Gastrocnemius medialis (tissue), 4 donors: ENCODE data around the gene NLRP6. TPM values are rescaled to one million over a fixed set of nuclear protein-coding genes. Genes with fewer than 3 reads are reported as not detected.
"Not testable (repeated sequence)": the region's sequence is repeated elsewhere in the genome, so short reads cannot be mapped to it uniquely, and the experiment has no call there.

Experiments
- ATAC-seq, 2 donors: fragments of 150-250 bp; one replicate each; pipeline ENCODE4 v1.9.1; 2016
- DNase-seq, 2 donors: peaks; one replicate each; pipeline ENCODE4 v3.0.0-alpha.2; 2019
- H3K27ac ChIP-seq, 4 donors: fragments of 200-600 bp; sonication (generic); 1 replicate in 1 of 4; 2 replicates in 3 of 4; pipeline ENCODE4 v1.5.1; 2016 to 2018; ENCODE audit warnings: mild to moderate bottlenecking in 2 of 4, moderate library complexity in 1 of 4
- H3K27me3 ChIP-seq, 3 donors: fragments of 200-600 bp; sonication (generic) in 2 of 3; 1 replicate in 1 of 3; 2 replicates in 2 of 3; pipeline versions ENCODE4 v1.5.1 to v1.6.0; 2016 to 2019; ENCODE audit warnings: mild to moderate bottlenecking in 1 of 3, moderate library complexity in 1 of 3
- H3K36me3 ChIP-seq, 2 donors: fragments of 200-600 bp; sonication (generic) in 1 of 2; one replicate each; pipeline ENCODE4 v1.5.1; 2017 to 2018
- H3K4me1 ChIP-seq, 2 donors: fragments of 200-600 bp; sonication (generic) in 1 of 2; one replicate each; pipeline ENCODE4 v1.5.1; 2016 to 2017; ENCODE audit warnings: mild to moderate bottlenecking in 2 of 2
- H3K4me3 ChIP-seq, 4 donors: fragments of 200-600 bp; sonication (generic) in 3 of 4; 1 replicate in 1 of 4; 2 replicates in 3 of 4; pipeline ENCODE4 v1.5.1; 2016 to 2019; ENCODE audit warnings: mild to moderate bottlenecking in 2 of 4
- H3K9me3 ChIP-seq, 3 donors: fragments of 200-600 bp; sonication (generic) in 2 of 3; 1 replicate in 1 of 3; 2 replicates in 2 of 3; pipeline ENCODE4 v1.5.1; 2016 to 2019
- POLR2A ChIP-seq, 2 donors: fragments of 450-650 bp; IDR thresholded peaks; one replicate each; pipeline ENCODE4 v1.6.1; 2017; ENCODE audit warnings: antibody characterized with exemption in 2 of 2, mild to moderate bottlenecking in 2 of 2, moderate library complexity in 2 of 2
- in situ Hi-C, 4 donors: fragments of 200-750 bp; cut with MboI; loops; one replicate each; pipeline versions ENCODE4 v1.15.0 to v1.8.0; 2017; ENCODE audit warnings: low sequenced_read_pairs in 4 of 4
- intact Hi-C: fragments of 100-400 bp; cut with DNase I; formaldehyde crosslinking; loops from one replicate; pipeline ENCODE4 v1.15.1; 2023; ENCODE audit warnings: low total_unique reads
- total RNA-seq, 4 donors: library from RNA; depleted of rRNA; stranded (reverse); fragments of >200 nt; gene quantifications; one replicate each; pipeline versions ENCODE4 v1.1.0 to v1.2.3, GENCODE V29; 2016
- TF ChIP-seq, protein P1 (sequence below), 5 experiments: fragments of 450-650 bp in 3 of 5; fragments of 200-600 bp in 2 of 5; sonication (generic) in 2 of 5; IDR thresholded peaks in 4 of 5; conservative IDR thresholded peaks in 1 of 5; 1 replicate in 4 of 5; 2 replicates in 1 of 5; pipeline ENCODE4 v1.5.1; 2016 to 2019; ENCODE audit warnings: antibody characterized with exemption in 5 of 5, mild to moderate bottlenecking in 3 of 5, moderate library complexity in 3 of 5

NLRP6 gene
- total RNA-seq, 4 donors from 2014 or later, result 0.09 TPM; not detected in 3

DNA sequence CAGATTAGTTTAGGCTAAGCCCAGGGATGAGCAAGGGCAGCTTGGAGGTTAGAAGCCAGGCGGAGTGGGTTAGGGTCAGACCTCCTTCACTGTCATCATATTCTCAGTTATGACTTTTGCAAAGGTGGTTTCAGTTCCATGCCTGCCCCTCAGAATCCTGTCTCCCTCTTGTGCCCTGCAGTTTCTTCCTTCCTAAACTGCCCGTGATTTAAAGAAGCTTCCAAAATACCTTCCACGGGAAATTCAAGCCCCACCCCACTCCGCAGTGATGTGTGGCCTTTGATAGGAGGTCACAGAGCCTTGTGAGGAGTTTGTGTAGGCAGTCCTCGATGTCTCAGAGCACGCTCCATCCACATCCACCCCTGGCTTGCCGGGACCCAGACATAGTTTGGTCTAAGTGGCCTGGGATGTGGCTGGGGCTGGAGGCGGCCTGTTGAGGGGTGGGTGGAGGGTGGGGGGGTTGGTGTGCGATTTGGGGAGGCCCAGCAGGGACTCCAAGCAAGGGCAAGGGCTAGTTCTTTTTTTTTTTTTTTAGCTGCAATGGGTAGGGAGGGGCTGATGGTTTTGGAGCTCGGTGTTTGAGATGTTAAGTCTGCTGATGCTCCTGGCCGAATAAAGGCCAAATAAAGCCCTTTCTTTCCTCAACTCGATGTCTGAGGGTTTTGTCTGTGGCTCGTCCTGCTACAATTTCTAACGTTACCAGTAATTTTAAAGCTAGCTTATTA is 34.0 kb downstream of the NLRP6 start:
- Histone ChIP-seq H3K27me3 (peaks cover 6 to 18% (median 8%) of the 10 kb centered on the region in 3 donors), H3K4me1 (peaks cover 0 to 7% of the 10 kb centered on the region in 2 donors), H3K36me3 (no peaks in the 10 kb centered on the region), H3K9me3 (no peaks in the 10 kb centered on the region), H3K27ac (peak overlapping the region; percentile 74 to 82 (median 78)), H3K4me3 (peak overlapping the region; percentile 20 to 48 (median 36))
- DNase-seq, result no peak
- intact Hi-C loops, result no loop called here
- TF ChIP-seq, protein P1, sequence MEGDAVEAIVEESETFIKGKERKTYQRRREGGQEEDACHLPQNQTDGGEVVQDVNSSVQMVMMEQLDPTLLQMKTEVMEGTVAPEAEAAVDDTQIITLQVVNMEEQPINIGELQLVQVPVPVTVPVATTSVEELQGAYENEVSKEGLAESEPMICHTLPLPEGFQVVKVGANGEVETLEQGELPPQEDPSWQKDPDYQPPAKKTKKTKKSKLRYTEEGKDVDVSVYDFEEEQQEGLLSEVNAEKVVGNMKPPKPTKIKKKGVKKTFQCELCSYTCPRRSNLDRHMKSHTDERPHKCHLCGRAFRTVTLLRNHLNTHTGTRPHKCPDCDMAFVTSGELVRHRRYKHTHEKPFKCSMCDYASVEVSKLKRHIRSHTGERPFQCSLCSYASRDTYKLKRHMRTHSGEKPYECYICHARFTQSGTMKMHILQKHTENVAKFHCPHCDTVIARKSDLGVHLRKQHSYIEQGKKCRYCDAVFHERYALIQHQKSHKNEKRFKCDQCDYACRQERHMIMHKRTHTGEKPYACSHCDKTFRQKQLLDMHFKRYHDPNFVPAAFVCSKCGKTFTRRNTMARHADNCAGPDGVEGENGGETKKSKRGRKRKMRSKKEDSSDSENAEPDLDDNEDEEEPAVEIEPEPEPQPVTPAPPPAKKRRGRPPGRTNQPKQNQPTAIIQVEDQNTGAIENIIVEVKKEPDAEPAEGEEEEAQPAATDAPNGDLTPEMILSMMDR (IDR thresholded peaks at IDR 0.05 in 4 of 5, conservative IDR thresholded peaks at IDR 0.05 in 1 of 5), result no peak
- ATAC-seq, result no peak
- in situ Hi-C loops, result loop anchor here in 1 of 4 donors (5.0 kb wide), 1 partner anchor 40 kb away; no protein-coding TSS in a partner anchor

DNA sequence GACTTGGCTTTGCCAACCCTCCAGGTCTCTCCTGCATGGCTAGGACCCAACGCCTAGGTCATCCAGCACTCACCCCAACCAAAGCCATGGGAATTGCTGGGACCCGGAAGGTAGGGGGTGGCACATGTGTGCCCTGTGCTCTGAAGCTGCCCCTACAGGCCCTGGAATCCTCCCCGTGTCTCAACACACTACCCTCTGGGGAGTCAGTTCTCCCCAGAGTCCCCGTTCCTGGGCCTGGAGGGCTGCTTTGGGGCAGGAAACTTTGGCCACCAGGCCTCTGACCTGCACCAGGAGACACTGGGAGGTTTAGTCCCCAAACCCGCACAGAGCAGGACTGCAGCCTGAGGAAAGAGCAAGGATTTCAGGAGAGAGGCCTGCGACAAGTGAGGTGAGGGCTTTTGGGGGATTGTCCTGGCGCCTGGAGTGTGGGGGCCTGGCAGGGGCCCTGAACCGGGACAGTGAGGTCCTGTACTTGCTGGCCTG is 35.1 kb downstream of the NLRP6 start:
- TF ChIP-seq POLR2A (IDR thresholded peaks at IDR 0.05), result no peak
- TF ChIP-seq, protein P1 (IDR thresholded peaks at IDR 0.05 in 4 of 5, conservative IDR thresholded peaks at IDR 0.05 in 1 of 5), result no peak
- Histone ChIP-seq H3K36me3 (no peaks in the 10 kb centered on the region), H3K27ac (peak overlapping the region; percentile 74 to 82 (median 78)), H3K27me3 (peaks cover 6 to 23% (median 8%) of the 10 kb centered on the region in 3 donors), H3K4me3 (peak overlapping the region in 3 of 4 donors; percentile 46 to 59 (median 48)), H3K9me3 (no peaks in the 10 kb centered on the region), H3K4me1 (peaks cover 0 to 5% of the 10 kb centered on the region in 2 donors)
- intact Hi-C loops (no loop called here), in situ Hi-C loops (loop anchor here in 1 of 4 donors (5.0 kb wide), 1 partner anchor 39 kb away; no protein-coding TSS in a partner anchor)
- no peak for DNase-seq
- no peak for ATAC-seq

DNA sequence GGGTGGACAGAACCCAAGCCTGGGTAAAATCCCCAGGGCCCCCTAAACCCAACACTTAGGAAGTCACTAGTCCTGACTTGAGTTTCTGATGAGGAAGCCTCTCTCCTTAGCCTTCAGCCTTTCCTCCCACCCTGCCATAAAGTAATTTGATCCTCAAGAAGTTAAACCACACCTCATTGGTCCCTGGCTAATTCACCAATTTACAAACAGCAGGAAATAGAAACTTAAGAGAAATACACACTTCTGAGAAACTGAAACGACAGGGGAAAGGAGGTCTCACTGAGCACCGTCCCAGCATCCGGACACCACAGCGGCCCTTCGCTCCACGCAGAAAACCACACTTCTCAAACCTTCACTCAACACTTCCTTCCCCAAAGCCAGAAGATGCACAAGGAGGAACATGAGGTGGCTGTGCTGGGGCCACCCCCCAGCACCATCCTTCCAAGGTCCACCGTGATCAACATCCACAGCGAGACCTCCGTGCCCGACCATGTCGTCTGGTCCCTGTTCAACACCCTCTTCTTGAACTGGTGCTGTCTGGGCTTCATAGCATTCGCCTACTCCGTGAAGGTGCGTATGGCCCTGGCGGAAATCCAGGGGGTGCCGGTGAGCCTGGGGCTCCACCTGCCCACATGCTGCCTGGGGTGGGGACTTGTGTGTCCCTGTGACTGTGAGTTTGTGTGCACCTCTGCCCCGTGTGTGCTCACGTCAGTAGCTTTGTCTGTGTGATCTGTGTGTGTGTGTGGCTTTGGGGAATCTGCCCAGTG is 35.8 kb downstream of the NLRP6 start, which contains the start of gene IFITM1:
Gene IFITM1 (plus strand): TSS at position 254 of the 767 bp plus-strand sequence. CDS start 131 bp downstream, at position 385.
- Histone ChIP-seq H3K9me3 (no peaks in the 10 kb centered on the region), H3K4me1 (peaks cover 0 to 5% of the 10 kb centered on the region in 2 donors), H3K27me3 (peaks cover 8 to 23% (median 8%) of the 10 kb centered on the region in 3 donors), H3K4me3 (peak within 1 kb of the TSS; percentile 46 to 61 (median 54)), H3K27ac (peak within 1 kb of the TSS; percentile 74 to 82 (median 78)), H3K36me3 (no peaks in the 10 kb centered on the region)
- DNase-seq (no peak), ATAC-seq (peak; percentile 59 to 64)
- intact Hi-C loops (no loop called here), in situ Hi-C loops (loop anchor here in 1 of 4 donors (5.0 kb wide), 1 partner anchor 38 kb away; no protein-coding TSS in a partner anchor)
- peak; percentile 50 to 78 for TF ChIP-seq POLR2A (IDR thresholded peaks at IDR 0.05)
- TF ChIP-seq, protein P1 (IDR thresholded peaks at IDR 0.05 in 4 of 5, conservative IDR thresholded peaks at IDR 0.05 in 1 of 5), result no peak

DNA sequence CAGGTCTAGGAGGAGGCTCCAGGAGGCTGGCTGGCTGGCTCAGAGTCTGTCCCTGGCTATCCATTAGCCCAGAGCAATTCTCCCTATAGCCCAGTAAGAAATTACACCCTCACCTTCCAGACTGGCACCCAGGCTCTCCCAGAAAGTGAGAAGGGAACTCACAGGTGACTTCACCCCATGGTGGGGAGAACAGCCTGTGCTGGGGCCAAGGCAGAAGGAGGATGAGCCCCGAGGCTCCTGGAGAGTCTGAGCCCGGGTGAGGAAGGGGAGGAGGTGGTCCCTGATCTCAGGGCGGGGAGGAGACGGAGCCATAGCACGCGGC is 36.3 kb downstream of the NLRP6 start:
- Histone ChIP-seq H3K27ac (peak overlapping the region; percentile 74 to 82 (median 78)), H3K27me3 (peaks cover 4 to 23% (median 11%) of the 10 kb centered on the region in 3 donors), H3K4me3 (peak overlapping the region; percentile 46 to 61 (median 54))
- ATAC-seq, H3K9me3 ChIP-seq, DNase-seq, H3K36me3 ChIP-seq, H3K4me1 ChIP-seq, intact Hi-C loops: not testable (repeated sequence)
- in situ Hi-C loops, result loop anchor here in 1 of 4 donors (5.0 kb wide), 1 partner anchor 38 kb away; no protein-coding TSS in a partner anchor
